HG03378 (cell line): ENCODE results near the gene KRTAP10-2.

ENCODE experiments used
- ATAC-seq: cut with Tn5 transposase; IDR thresholded peaks from one replicate; pipeline ENCODE4 v1.9.1; 2021; ENCODE audit warnings: mild to moderate bottlenecking, moderate library complexity; ENCODE audit not compliant: unreplicated experiment

Gene KRTAP10-2

GRCh38 chr21:44540741-44541288 lies 10.5 kb downstream of the KRTAP10-2 start:
- no peak for ATAC-seq

- no peak for ATAC-seq
Measured at GRCh38 chr21:44539991-44540666, 11.2 kb downstream of the KRTAP10-2 start, which contains the start of gene KRTAP10-1. Gene KRTAP10-1, minus strand, starts transcription at chr21:44540195. Its CDS starts 45 bp downstream, at chr21:44540150.

- no peak for ATAC-seq
Measured at GRCh38 chr21:44539046-44539445, 12.3 kb downstream of the KRTAP10-2 start.

DNA sequence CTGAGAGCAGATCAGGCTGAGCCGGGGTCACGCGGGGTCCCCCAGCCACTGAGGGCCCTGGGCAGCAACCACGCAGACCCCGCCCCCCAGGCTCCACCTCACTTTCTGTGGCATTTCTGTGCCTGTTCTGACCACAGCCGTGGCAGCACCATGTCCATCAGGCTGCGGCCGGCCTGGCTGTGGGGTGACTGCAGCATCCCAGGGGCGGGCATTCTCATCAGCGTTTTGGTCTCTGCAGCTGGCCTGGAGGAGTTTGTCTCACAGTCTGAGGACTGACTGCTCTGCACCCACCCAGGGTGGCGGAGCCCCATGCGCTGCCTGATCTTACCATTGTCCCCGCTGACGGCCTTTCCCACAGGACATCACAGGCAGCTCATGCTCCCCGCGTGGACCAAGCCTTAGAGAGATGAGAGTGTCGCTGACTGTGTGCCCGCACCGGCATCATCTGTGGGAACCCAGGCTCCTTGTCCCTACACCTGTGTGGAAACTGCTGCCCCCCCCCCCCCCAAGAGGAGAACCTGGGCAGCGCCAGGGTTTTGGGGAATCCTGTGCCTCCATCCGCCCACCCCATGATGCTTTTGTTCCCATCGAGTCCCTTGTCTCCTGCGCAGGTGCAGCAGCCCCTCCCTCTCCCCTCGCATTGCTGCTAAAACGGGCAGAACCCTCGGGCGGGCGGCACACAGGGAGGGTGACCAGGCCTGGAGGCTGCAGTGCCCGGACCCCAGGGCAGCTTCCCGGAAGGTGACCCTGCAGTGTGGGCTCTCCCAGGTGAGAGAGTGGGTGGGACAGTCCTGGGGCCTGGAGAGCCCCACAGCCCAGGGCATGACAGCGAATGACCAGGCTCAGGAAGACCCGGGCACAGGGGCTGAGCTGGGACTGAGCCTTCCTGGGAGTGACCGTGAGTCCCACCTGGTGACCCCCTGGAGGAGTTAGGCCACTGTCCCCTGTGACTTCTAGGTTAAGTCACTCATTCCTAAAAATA lies 13.1 kb downstream of the KRTAP10-2 start:
- no peak for ATAC-seq

- no peak for ATAC-seq
Measured at GRCh38 chr21:44535963-44536362, 15.3 kb downstream of the KRTAP10-2 start.

DNA sequence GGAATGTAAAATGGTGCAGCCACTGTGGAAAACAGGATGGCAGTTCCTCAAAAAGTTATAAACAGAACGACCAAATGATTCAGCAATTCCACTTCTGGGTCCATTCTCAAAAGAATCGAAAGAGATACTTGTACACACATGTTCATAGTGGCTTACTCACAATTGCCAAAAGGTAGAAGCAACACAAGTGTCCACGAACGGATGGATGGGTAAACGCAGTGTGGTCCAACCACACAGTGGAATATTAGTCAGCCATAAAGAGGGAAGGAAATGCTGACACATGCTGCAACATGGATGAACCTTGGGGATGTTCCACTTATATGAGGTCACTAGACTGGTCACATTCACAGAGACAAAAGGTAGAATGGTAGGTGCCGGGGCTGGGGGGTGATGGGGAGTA lies 16.6 kb downstream of the KRTAP10-2 start:
- no peak for ATAC-seq

GRCh38 chr21:44533891-44534627 lies 17.2 kb downstream of the KRTAP10-2 start:
- no peak for ATAC-seq

GRCh38 chr21:44533121-44533890 lies 18.0 kb downstream of the KRTAP10-2 start:
- ATAC-seq = no peak

DNA sequence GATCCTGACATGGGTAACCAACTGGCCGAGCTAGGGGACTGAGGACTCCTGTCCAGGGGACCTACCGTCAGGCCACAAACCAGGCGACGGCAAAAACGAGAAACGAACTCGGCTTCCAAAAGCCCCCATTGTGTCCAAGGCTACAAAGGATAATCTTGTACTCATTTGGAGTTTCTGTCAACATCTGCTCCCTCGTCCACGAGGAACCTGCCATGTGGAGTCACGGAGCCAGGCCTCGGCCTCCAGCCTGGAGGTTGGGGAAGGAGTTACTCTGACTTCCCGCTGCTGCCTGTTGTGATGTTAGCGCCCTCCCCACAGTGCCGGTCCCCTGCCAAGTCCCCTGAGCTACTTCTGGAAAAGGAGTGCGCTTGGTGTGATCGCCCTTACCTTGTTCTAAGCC lies 18.6 kb downstream of the KRTAP10-2 start:
- ATAC-seq = no peak

- no peak for ATAC-seq
Measured at GRCh38 chr21:44531606-44532564, 19.4 kb downstream of the KRTAP10-2 start.

DNA sequence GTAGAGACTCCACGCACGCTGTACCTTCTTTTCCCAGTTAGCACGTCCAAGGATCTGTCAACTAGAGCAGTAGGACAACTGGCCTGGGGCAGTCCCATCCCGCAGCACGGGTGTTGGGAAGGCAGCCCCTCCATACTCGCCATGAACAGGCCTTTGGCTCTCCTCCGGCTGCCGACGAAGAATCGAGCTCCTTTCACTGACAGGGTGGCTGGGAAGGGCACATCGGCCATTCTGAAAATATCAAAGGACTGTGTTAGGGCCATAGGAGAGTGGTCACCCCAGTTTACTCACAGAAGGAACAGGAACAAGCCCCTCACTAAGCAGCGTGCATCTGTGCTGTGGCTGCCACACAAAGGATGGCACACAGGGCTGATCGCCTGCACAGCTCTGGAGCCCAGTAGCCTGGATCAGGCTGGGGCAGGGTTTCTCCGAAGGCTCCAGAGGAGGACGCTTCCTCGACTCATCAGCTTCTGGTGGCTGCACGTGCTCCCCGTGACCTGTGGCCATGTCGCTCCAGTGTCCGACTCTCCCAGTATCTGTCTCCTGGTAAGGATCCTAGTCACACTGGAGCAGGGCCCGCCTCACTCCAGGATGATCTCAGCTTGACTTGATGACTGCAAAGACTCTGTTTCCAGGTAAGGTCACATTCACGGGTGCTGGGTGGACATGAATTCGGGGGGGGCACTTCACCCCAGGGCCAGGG lies 20.3 kb downstream of the KRTAP10-2 start:
- no peak for ATAC-seq

DNA sequence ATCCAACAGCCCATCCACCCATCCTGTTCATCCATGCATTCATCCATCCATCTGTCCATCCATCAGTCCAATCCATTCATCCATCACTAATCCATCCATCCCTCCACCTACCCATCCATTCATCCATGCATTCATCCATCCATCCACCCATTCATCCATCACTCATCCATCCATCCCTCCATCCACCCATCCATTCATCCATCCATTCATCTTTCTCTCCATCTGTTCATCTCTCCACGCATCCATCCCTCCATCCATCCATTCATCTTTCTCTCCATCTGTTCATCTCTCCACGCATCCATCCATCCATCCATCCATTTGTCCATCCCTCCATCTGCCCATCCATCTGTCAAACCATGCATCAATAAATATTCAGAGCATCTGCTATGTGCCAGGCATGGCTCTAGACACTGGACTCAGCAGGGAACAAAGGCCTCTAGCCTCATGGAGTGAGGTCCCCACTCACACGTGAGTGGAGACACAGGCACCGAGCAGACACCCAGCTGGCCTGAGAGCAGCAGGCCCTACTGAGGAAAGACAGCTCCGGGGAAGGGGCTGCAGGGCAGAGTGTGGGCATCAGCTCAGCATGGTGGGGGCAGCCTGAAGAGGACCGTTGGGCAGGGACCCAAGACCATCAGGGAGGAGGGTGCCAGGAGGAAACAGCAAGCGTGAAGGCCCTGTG lies 20.9 kb downstream of the KRTAP10-2 start:
- ATAC-seq = no peak

GRCh38 chr21:44529503-44530125 lies 21.7 kb downstream of the KRTAP10-2 start:
- ATAC-seq = no peak

- ATAC-seq = no peak
Measured at GRCh38 chr21:44529011-44529421, 22.3 kb downstream of the KRTAP10-2 start.

- ATAC-seq = no peak
Measured at GRCh38 chr21:44528634-44528995, 22.7 kb downstream of the KRTAP10-2 start.

DNA sequence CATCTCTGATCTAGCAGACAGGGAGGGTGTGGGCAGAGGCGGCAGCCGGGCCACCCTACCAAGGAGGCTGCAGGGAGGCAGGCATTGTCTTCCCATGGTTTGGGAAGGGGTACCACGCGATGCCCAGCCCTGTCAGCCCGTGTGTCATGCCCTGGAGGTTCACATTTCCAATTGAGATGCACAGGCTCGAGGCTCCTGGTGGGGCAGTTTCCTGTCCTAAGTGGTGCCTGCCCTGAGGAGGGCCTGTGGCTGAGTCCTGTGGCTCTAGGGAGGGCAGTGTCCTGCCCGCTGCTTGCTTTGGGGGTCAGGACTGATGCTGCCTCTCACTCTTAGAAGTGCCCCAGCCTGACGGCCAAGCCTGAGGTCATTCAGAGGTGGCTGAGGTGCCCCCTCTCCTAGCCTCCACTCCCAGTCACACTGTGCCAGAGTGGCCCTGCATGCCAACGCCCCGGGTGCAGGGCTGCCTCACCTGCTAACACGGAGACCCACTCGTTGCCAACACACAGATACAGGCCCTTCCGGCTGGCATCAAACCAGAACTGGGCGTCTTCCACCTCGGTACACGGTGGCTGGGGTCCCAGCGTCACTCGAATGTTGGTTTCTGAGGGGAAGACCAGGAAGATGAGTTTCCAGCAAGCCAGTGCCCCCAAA lies 23.2 kb downstream of the KRTAP10-2 start:
- no peak for ATAC-seq
